GM21528 (cell line): Measurements from ENCODE around the gene TMEM208.

ENCODE experiments used
- ATAC-seq: cut with Tn5 transposase; IDR thresholded peaks from one replicate; pipeline ENCODE4 v1.9.1; 2021; ENCODE audit warnings: mild to moderate bottlenecking, moderate library complexity; ENCODE audit not compliant: unreplicated experiment, low FRiP score

The TMEM208 gene

DNA sequence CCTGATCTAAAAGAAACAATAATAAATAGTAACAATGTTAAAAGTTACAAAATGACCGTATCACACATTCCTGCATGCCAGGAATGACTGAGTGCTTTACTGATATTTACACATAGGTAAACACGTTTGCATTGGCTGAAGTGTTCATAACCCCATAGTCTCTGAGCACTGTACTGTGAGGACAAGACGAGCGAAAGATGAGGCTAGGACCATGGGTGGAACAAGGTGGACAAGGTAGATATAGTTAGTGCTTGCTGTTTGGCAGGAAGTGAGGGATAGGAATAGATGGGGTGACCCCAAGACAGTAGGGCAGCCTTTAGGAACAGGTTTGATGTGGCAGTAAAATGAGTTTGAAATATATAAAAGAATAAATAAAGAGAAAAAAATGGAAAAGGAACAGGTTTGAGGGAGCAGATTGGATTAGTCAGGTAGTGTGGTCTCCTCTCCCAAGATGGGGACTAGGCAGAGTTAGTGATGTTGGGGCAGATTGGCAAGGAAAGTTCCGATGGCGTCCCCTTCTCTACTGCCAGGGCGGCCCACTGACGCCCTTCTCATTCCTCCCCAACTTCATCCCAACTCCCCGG, 35.4 kb upstream of the TMEM208 start:
- no peak for ATAC-seq

DNA sequence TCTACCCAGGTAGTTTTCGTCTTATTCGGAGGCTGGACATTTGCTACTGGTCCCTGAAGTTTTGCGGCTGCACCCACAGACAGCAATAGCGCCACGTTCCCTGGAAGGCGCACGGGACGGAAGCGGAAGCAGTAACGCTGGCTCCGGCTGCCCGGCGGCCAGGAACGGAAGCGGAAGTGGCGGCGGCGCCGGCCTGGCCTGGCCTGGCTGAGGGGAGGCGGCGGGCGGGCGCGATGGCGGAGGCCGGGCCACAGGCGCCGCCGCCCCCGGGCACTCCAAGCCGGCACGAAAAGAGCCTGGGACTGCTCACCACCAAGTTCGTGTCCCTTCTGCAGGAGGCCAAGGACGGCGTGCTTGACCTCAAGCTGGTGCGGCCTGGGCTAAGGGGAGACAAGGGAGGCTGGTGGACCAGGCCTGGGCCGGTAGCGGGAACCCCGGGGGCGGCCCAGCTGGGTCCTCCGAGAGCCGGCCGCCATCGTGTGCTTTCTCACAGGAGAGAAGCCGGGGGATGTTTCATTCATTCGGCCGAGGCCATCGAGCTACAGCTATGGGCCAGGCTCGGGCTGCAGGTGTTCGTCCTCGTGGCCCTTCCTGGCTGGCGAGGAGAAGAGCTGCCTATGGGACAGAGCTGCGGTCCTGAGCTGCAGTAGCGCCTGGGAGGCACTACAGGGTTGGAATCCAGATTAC, 34.8 kb upstream of the TMEM208 start, which contains the start of gene E2F4:
TSS of gene E2F4 (plus strand) at position 161 of the 687 bp plus-strand sequence. CDS start at position 234, 73 bp downstream.
- peak; percentile 73 for ATAC-seq

DNA sequence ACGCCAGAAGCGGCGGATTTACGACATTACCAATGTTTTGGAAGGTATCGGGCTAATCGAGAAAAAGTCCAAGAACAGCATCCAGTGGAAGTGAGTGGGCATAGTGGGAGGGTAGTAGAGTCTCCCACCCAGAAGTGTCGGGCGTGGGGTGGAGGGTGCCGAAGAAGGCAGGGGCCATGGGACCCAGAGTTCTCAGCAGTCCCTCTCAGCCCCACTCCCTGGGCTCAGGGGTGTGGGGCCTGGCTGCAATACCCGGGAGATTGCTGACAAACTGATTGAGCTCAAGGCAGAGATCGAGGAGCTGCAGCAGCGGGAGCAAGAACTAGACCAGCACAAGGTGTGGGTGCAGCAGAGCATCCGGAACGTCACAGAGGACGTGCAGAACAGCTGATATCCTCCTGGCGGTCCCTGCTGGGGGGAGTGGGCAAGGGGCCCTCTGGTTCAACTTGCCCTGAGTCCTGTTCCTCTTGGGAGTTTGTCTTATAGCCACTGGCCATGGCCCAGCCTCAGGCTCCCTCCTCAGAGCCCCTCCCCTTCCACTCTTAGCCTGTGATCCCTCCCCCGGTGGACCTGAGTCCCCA, 34.1 kb upstream of the TMEM208 start:
- no peak for ATAC-seq

DNA sequence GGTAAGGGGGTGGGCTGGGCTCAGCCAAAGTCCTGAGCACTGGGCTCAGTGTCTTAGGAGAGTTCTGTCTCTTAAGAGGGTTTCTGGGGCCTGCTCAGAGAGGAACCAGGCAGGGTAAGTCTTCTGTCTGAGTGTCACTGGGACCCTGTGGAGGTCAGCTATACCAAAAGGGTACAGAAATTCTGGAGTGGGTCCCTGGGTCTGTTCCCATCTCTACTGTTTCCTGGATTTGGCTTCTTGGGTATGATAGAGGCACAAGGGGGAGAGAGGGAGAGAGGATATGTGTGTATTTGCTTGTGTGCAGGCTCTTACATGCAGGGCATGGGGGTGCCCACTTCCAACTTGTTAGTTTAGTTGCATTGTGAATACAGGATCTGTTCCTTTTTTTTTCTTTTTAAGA, 33.4 kb upstream of the TMEM208 start:
- no peak for ATAC-seq

DNA sequence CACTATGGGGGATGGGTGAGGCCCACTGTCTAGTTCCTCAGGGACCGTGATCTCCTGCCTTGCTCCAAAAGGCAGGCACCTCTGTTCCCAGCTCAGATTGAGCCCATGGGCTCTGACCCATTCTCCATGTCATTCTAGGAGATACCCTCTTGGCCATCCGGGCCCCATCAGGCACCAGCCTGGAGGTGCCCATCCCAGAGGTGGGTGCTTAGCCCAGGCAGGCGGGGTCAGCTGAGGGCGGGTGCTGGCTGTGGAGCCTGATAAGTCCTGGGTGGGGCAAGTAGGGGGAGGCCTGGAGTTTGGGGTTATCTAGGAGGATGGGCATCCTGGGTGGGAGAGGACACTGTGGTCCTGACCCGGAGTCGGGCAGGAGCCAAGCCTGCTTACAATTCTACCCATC, 32.7 kb upstream of the TMEM208 start:
- no peak for ATAC-seq

DNA sequence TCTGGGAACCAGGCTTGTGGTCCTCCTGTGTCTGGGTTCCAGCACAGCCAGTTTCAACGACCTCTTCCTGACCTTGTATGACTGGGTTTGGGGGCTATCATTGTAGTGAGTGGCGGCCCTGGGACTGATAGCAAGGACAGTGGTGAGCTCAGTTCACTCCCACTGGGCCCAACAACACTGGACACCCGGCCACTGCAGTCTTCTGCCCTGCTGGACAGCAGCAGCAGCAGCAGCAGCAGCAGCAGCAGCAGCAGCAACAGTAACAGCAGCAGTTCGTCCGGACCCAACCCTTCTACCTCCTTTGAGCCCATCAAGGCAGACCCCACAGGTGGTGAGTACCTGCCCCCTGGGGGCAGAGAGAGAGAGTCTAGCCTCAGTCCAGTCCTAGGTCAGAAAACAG, 31.3 kb upstream of the TMEM208 start:
- no peak for ATAC-seq

DNA sequence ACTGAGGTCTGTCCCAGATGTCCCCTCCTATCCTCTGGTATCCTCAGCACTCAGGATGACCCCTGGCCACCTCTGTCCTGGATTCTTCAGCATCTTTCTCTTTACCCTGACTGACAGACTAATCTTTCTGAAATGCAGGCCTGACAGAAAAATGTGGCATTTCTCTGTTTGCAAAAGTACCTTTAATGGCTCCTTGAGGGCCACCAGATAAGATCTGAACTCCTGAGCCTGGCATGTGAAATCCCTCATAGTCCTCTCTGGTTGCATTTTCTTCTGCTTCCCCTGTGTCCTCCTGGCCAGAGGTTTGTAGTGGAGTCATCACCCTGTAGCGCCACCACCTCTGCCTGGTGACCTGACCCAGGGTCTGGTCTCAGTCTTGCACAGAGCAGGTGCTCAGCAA, 30.0 kb upstream of the TMEM208 start:
- ATAC-seq: no peak

DNA sequence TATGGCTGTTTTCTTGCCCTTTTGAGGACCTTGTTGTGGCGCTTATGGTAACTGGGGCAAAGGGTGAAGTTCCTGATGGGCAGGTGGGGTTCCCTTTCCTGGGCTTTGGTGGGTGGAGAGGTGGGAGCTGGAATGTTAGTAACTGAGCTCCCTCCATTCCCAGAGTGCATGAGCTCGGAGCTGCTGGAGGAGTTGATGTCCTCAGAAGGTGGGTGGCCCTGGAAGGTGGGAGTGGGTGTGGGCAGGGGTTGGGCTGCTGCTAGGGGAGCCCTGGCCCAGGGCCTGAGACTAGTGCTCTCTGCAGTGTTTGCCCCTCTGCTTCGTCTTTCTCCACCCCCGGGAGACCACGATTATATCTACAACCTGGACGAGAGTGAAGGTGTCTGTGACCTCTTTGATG, 29.2 kb upstream of the TMEM208 start:
- no peak for ATAC-seq

DNA sequence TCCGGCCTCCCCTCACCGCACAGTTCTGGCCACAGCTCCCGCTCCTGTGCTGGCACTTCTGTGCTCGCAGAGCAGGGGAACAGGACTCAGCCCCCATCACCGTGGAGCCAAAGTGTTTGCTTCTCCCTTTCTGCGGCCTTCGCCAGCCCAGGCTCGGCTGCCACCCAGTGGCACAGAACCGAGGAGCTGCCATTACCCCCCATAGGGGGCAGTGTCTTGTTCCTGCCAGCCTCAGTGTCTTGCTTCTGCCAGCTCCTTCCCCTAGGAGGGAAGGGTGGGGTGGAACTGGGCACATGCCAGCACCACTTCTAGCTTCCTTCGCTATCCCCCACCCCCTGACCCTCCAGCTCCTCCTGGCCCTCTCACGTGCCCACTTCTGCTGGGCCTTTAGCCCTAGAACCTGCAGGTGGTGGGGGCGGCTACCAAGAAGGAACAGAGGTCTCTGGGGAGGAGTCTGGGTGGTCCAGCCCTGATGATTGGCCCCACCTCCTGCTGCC, 28.6 kb upstream of the TMEM208 start:
- ATAC-seq: no peak

DNA sequence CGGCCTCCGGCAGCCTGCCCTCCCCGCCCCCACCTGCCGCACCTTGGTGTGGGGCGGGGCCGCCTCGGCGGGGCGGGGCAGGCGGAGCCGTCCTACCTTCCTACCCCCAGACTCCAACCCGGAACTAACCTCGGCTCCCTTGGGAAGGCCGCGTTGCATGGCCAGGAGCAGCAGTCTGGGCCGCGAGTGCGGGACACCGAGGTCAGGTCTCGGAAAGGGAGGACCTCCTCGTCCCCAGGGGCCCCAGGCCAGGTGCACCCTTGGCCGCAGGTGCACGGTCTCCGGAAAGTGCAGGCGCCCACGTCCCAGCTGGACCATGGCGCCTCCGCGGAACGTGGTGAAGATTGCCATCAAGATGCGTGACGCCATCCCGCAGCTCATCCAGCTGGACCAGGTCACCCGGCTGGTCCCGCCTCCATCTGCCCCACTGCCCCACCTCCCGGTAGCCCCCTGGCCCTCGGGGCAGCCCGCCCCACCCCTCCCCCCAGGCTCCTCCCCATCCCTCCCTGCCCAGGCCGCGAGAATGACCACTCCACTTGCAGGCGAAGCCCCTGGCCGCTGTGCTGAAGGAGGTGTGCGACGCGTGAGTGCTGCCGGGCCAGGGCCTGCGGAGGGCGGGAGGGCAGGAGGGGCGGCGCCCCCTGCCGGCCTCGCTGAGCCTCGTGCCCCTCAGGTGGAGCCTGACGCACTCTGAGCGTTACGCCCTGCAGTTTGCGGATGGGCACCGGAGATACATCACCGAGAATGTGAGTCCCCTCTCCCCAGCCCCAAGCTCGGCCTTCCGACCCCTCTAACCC, 27.7 kb upstream of the TMEM208 start, which contains the start of gene ELMO3:
TSS of gene ELMO3 (plus strand) at position 121 of the 797 bp plus-strand sequence. CDS start at position 317, 196 bp downstream.
- no peak for ATAC-seq

DNA sequence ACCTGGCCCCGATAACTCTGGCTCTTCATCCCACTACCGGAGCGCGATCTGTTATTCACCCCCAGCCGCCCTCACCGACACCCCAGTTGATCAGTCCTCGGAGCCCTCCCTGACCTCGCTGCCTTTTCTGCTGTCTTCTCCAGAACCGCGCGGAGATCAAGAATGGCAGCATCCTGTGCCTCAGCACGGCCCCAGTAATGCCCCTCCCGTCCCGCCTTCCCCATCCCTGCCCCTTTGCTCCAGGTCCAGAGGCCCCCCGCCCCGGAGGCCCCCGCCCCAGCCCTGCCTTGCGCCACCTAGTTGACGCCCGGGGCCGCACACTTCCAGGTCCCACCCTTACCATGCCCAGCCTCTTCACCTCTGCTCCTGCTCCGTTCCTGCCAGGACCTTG, 27.1 kb upstream of the TMEM208 start:
- no peak for ATAC-seq

DNA sequence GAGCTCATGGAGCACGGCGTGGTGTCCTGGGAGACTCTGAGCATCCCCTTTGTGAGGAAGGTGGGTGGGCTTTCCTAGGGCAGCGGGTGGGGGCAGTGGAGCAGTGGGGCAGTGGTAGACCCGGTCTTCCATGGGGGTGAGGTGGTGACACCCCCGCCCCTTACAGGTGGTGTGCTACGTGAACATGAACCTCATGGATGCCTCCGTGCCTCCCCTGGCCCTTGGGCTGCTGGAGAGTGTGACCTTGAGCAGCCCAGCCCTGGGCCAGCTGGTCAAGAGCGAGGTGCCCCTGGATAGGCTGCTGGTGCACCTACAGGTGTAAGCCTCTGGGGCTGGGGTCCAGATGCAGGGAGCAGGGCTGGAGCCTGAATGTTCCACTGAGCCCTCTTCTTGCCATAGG, 26.4 kb upstream of the TMEM208 start:
- ATAC-seq: no peak

DNA sequence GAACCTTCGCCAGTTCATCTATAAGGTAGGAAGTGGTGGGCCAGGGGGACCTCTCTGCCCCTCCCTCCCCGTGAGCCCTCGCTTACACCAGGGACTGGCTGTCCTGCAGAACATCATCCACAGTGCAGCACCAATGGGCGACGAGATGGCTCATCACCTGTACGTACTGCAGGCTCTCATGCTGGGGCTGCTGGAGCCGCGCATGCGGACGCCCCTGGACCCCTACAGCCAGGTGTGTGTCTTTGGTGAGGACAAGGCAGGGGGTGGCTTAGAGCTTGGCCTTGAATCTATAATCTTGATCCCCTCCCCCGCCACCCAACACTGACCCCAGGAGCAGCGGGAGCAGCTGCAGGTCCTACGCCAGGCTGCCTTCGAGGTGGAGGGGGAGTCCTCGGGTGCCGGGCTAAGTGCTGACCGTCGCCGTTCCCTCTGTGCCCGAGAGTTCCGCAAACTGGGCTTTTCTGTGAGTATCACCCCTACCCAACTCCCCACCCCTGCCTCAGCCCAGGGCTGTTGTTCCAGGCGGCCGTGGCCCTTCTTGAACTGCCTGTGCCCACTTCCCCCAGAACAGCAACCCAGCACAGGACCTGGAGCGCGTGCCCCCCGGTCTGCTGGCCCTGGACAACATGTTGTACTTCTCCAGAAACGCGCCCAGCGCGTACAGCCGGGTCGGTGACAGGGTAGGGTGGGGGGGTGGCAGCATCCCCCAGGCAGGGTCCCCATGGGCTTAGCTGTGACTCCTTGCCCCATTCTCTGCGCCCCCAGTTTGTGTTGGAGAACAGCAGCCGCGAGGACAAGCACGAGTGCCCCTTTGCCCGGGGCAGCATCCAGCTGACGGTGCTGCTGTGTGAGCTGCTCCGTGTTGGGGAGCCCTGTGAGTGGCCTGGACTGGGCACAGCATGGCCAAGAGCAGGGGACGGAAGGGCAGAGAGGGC, 25.3 kb upstream of the TMEM208 start:
- no peak for ATAC-seq

DNA sequence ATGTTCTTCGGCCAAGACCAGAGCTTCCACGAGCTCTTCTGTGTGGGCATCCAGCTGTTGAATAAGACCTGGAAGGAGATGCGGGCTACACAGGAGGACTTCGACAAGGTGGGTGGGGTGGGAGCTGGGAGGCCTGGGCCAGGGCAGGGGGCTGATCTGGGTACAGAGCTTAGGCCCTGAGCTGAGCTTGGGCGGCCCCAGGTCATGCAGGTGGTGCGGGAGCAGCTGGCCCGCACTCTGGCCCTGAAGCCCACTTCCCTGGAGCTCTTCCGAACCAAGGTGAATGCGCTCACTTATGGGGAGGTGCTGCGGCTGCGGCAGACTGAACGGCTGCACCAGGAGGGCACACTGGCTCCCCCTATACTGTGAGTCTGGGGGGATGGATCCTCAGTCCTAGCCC, 24.5 kb upstream of the TMEM208 start:
- ATAC-seq: no peak

DNA sequence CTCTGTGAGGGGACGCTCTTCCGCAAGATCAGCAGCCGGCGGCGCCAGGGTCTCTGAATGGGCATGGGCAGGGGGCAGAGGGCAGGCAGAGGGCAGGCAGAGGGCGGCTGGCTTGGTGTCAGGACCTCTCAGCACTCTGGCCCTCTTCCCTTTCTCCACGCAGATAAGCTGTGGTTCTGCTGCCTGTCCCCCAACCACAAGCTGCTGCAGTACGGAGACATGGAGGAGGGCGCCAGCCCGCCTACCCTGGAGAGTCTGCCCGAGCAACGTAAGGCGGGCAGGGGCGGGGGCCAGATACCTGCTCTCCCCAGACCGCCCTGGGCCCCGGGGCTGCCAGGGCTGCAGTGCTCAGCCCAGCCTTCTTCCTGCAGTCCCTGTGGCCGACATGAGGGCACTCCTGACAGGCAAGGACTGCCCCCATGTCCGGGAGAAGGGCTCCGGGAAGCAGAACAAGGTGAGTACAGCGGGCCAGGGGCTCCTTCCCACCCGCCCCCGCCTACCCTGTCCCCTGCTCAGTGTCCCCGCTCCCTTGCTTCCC, 23.9 kb upstream of the TMEM208 start:
- no peak for ATAC-seq

DNA sequence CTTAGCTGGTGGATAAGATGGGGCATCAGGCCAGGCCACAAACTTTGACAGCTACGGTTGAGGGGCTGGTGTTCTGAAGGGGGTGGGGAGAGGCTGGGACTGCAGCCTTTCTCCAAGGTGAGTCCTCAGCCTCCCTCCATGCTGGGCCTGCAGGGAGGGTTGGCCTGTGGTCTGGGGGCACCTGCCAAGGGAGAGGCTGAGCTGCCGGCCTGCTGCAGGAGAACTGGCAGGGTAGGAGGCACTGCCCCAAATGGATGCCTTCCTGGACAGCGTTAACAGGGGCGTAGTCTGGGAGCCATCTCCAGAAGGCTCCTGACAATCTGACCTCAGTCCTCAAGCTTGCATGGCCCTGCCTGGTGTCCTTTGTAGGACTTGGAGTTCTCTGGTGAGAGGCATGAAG, 22.9 kb upstream of the TMEM208 start:
- no peak for ATAC-seq

DNA sequence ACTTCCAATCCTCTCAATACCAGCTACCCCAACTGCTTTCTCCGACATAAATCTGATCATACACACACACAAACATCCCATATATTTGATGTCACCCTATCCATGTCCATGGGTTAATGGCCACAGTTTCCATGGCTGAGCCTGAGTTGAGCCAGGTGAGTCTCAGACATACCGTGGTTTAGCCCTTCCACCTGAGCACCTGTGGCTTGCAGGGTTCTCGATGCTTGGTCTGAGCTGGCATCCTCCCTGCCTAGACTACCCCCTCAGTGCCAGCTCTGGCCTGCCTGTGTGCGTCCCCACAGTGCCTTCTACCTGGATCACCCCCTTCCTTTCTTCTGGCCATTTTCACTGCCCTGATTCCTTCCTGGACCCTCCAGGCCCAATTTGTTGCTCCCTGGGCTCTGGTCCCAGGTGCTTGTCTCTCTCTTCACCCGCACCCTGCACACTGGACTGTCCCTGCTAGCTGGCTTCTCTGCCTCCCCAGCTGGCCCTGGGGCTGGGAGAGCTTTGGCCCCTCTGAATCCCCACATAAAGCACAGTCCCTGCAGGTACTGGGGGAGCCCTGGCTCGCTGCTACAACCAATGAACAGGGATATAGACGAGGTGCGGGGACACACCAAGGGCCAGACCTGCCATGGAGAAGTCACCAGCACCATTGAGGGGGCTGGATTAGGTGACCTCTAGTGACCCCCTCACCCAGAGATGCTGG, 20.6 kb upstream of the TMEM208 start:
- ATAC-seq: no peak

DNA sequence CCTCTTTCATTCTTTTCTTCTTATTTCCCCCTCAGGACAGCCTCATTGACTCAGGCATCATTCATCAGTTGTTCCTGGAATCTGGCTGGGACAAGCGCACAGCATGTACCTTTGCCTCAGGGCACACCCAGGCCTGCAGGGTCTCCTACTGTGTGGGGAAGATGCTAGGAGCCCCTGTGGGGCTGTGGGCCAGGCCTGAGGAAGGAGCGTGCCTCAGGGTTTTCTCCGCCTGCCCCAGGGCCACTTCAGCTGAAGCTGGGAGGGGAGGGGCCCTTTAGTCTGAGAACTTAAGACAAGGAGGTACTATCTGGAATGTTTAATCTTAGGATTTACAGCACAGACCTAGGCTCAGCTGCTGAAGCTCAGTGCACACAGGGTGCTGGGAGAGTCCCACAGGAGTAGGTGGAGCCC, 20.1 kb upstream of the TMEM208 start:
- no peak for ATAC-seq
